Prostate gland (tissue), 2 donors: ENCODE results near the gene RHCE.
"Not testable (repeated sequence)": the region's sequence is repeated elsewhere in the genome, so short reads cannot be mapped to it uniquely, and the experiment has no call there.

Experiments used
- POLR2A ChIP-seq: fragments of 450-650 bp; IDR thresholded peaks from one replicate; pipeline ENCODE4 v1.6.1; 2016; ENCODE audit warnings: antibody characterized with exemption, mild to moderate bottlenecking
- TF ChIP-seq, protein P1 (sequence below), 4 experiments: fragments of 200-600 bp in 2 of 4; fragments of 450-650 bp in 2 of 4; sonication (generic) in 2 of 4; IDR thresholded peaks; 1 replicate in 3 of 4; 2 replicates in 1 of 4; pipeline ENCODE4 v1.5.1; 2016 to 2019; ENCODE audit warnings: antibody characterized with exemption in 4 of 4, mild to moderate bottlenecking in 2 of 4, moderate library complexity in 2 of 4

DNA sequence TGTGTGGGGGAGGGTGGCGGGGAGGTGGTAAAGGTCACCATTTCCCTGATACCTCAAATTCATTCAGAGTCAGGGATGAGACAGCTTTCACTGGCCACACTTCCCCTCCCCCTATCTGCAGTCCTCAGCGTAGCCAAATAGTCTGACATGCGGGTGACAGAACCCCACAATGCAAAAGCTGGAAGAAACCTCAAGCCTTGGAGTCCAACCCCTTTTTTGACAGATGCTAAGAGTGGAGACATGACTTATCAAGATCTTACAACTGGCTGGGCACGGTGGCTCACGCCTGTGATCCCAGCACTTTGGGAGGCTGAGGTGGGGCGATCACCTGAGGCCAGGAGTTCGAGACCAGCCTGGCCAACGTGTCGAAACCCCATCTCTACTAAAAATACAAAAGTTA lies 98.5 kb downstream of the RHCE start:
- TF ChIP-seq, protein P1, sequence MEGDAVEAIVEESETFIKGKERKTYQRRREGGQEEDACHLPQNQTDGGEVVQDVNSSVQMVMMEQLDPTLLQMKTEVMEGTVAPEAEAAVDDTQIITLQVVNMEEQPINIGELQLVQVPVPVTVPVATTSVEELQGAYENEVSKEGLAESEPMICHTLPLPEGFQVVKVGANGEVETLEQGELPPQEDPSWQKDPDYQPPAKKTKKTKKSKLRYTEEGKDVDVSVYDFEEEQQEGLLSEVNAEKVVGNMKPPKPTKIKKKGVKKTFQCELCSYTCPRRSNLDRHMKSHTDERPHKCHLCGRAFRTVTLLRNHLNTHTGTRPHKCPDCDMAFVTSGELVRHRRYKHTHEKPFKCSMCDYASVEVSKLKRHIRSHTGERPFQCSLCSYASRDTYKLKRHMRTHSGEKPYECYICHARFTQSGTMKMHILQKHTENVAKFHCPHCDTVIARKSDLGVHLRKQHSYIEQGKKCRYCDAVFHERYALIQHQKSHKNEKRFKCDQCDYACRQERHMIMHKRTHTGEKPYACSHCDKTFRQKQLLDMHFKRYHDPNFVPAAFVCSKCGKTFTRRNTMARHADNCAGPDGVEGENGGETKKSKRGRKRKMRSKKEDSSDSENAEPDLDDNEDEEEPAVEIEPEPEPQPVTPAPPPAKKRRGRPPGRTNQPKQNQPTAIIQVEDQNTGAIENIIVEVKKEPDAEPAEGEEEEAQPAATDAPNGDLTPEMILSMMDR (IDR thresholded peaks at IDR 0.05) = not testable (repeated sequence)
- not testable (repeated sequence) for TF ChIP-seq POLR2A
